GM12878 (cell line): ENCODE data around the gene ZNF443. TPM values are rescaled to one million over a fixed set of nuclear protein-coding genes. Genes with fewer than 3 reads are reported as not detected.

ENCODE experiments used
- BHLHE40 ChIP-seq, 2 experiments: fragments of 450-650 bp in 1 of 2; IDR thresholded peaks; 2 replicates each; pipeline ENCODE4 v1.6.1; 2011 to 2017; ENCODE audit warnings: low read depth in 2 of 2, borderline replicate concordance in 1 of 2, improper control_type of control experiment in 1 of 2, low read length in 1 of 2, mild to moderate bottlenecking in 1 of 2
- EGR1 ChIP-seq, 2 experiments: IDR thresholded peaks; 1 replicate in 1 of 2; 2 replicates in 1 of 2; pipeline ENCODE4 v1.6.1; 2011 to 2012; ENCODE audit warnings: low read depth in 2 of 2, low read length in 2 of 2, borderline replicate concordance in 1 of 2, mild to moderate bottlenecking in 1 of 2, moderate library complexity in 1 of 2
- ETV6 ChIP-seq, 2 experiments: fragments of 450-650 bp in 1 of 2; IDR thresholded peaks in 1 of 2; conservative IDR thresholded peaks in 1 of 2; 2 replicates each; pipeline ENCODE4 v1.6.1; 2014; ENCODE audit warnings: antibody characterized with exemption in 1 of 2, borderline replicate concordance in 1 of 2, low read depth in 1 of 2, mild to moderate bottlenecking in 1 of 2, moderate library complexity in 1 of 2
- GATAD2B ChIP-seq: fragments of 450-650 bp; conservative IDR thresholded peaks from 2 replicates; pipeline ENCODE4 v1.6.1; 2017; ENCODE audit warnings: low read depth, mild to moderate bottlenecking, moderate library complexity
- HDAC6 ChIP-seq: fragments of 200-600 bp; sonication (generic); IDR thresholded peaks from one replicate; pipeline ENCODE4 v1.8.0; 2017; ENCODE audit warnings: antibody characterized with exemption; ENCODE audit not compliant: unreplicated experiment
- IRF4 ChIP-seq: IDR thresholded peaks from 2 replicates; pipeline ENCODE4 v1.6.1; 2011; ENCODE audit warnings: low read depth, low read length
- JUND ChIP-seq: IDR thresholded peaks from 2 replicates; pipeline ENCODE4 v1.6.1; 2012; ENCODE audit warnings: low read depth, mild to moderate bottlenecking, low read length, improper control_type of control experiment, moderate library complexity
- KDM1A ChIP-seq: fragments of 200-600 bp; sonication (generic); IDR thresholded peaks from 2 replicates; pipeline ENCODE4 v1.6.1; 2016; ENCODE audit warnings: borderline replicate concordance
- NR2F1 ChIP-seq: fragments of 450-650 bp; conservative IDR thresholded peaks from 2 replicates; pipeline ENCODE4 v1.6.1; 2017; ENCODE audit warnings: mild to moderate bottlenecking
- POLR2AphosphoS5 ChIP-seq: IDR thresholded peaks from 2 replicates; pipeline ENCODE4 v1.6.1; 2011; ENCODE audit warnings: mild to moderate bottlenecking, low read length, inconsistent platforms
- RCOR1 ChIP-seq: conservative IDR thresholded peaks from 2 replicates; pipeline ENCODE4 v1.6.1; 2012; ENCODE audit warnings: low read depth, low read length, improper control_type of control experiment
- SIX5 ChIP-seq: IDR thresholded peaks from 2 replicates; pipeline ENCODE4 v1.6.1; 2011; ENCODE audit warnings: mild to moderate bottlenecking, low read depth, low read length, moderate library complexity; ENCODE audit not compliant: severe bottlenecking
- SP1 ChIP-seq: IDR thresholded peaks from one replicate; pipeline ENCODE4 v1.6.1; 2011; ENCODE audit warnings: low read depth, low read length
- SPI1 ChIP-seq: IDR thresholded peaks from 2 replicates; pipeline ENCODE4 v1.6.1; 2011; ENCODE audit warnings: low read depth, mild to moderate bottlenecking, low read length, moderate library complexity, borderline replicate concordance; ENCODE audit not compliant: insufficient read depth
- SREBF1 ChIP-seq: IDR thresholded peaks from 2 replicates; pipeline ENCODE4 v1.6.1; 2012; ENCODE audit warnings: mild to moderate bottlenecking, low read length
- SUPT20H ChIP-seq: IDR thresholded peaks from 2 replicates; pipeline ENCODE4 v1.6.1; 2011; ENCODE audit warnings: low read depth, mild to moderate bottlenecking, low read length, moderate library complexity, borderline replicate concordance; ENCODE audit not compliant: control insufficient read depth
- ZBTB40 ChIP-seq: fragments of 450-650 bp; IDR thresholded peaks from 2 replicates; pipeline ENCODE4 v1.6.1; 2016; ENCODE audit warnings: mild to moderate bottlenecking, moderate library complexity, borderline replicate concordance
- ZNF217 ChIP-seq: fragments of 450-650 bp; IDR thresholded peaks from 2 replicates; pipeline ENCODE4 v1.6.1; 2017; ENCODE audit warnings: antibody characterized with exemption, mild to moderate bottlenecking
- ZSCAN29 ChIP-seq: fragments of 450-650 bp; IDR thresholded peaks from 2 replicates; pipeline ENCODE4 v1.6.1; 2017; ENCODE audit warnings: mild to moderate bottlenecking, moderate library complexity
- ZZZ3 ChIP-seq: IDR thresholded peaks from 2 replicates; pipeline ENCODE4 v1.6.1; 2011; ENCODE audit warnings: low read depth; ENCODE audit not compliant: control insufficient read depth, insufficient read length
- polyA plus RNA-seq, 11 experiments: library from polyadenylated mRNA; depleted of rRNA in 4 of 11; unstranded in 6 of 11; stranded (reverse) in 5 of 11; fragments of >200 nt; fragmentation: Nextera tagmentation in 4 of 11; fragmentation: Illumina TruSeq in 1 of 11; extraction: Ambion mirVana in 4 of 11; extraction: Trizol in 1 of 11; gene quantifications; 1 replicate in 1 of 11; 2 replicates in 10 of 11; pipeline versions ENCODE4 v1.2.1 to v1.2.3, GENCODE V29; 2011 to 2016; ENCODE audit warnings: inconsistent platforms in 2 of 11, missing spikeins in 2 of 11, low read depth in 1 of 11
- total RNA-seq, 4 experiments: library from RNA; depleted of rRNA in 3 of 4; stranded (reverse); fragments of >200 nt in 3 of 4; fragmentation: Illumina TruSeq in 1 of 4; extraction: Trizol in 1 of 4; gene quantifications; 2 replicates each; pipeline versions ENCODE4 v1.2.1 to v1.2.3, GENCODE V29; 2013 to 2021
- TF ChIP-seq, protein P1 (sequence below): fragments of 450-650 bp; IDR thresholded peaks from 2 replicates; pipeline ENCODE4 v1.6.1; 2018; ENCODE audit warnings: mild to moderate bottlenecking, low read depth, moderate library complexity; ENCODE audit not compliant: partially characterized antibody
- TF ChIP-seq, protein P2 (sequence below): fragments of 450-650 bp; IDR thresholded peaks from 2 replicates; pipeline ENCODE4 v1.6.1; 2017; ENCODE audit warnings: borderline replicate concordance

Gene ZNF443
- total and polyA plus RNA-seq, 10 of the 15 experiments (the other 5 are each of a cell fraction or from before 2014, with no cell fraction given), result 2.1 to 9.1 (median 3.9) TPM

- TF ChIP-seq SPI1 (peak; percentile 34; the same call in 1 of the 2 replicates), ETV6 (conservative IDR thresholded peaks at IDR 0.05 in 1 of 2, IDR thresholded peaks at IDR 0.05 in 1 of 2; ENCODE audit: borderline replicate concordance in 1 of 2, low read depth in 1 of 2) (no peak), RCOR1 (no peak), BHLHE40 (IDR thresholded peaks at IDR 0.05; ENCODE audit: borderline replicate concordance in 1 of 2, low read depth in 2 of 2, low read length in 1 of 2) (no peak; a peak in 1 of 4 replicates), SP1 (peak; percentile 92), SIX5 (no peak), ZNF217 (no peak), KDM1A (no peak), JUND (no peak), POLR2AphosphoS5 (0 out of 2 replicates have a peak, but pooled peaks have one; percentile 22), GATAD2B (no peak), EGR1 (IDR thresholded peaks at IDR 0.05; ENCODE audit: borderline replicate concordance in 1 of 2, low read depth in 2 of 2, low read length in 2 of 2) (no peak), ZZZ3 (no peak), HDAC6 (no peak), NR2F1 (no peak), ZSCAN29 (no peak), SREBF1 (no peak), ZBTB40 (peak; percentile 47; the same call in 1 of the 2 replicates), SUPT20H (no peak), IRF4 (no peak)
- TF ChIP-seq, protein P1, sequence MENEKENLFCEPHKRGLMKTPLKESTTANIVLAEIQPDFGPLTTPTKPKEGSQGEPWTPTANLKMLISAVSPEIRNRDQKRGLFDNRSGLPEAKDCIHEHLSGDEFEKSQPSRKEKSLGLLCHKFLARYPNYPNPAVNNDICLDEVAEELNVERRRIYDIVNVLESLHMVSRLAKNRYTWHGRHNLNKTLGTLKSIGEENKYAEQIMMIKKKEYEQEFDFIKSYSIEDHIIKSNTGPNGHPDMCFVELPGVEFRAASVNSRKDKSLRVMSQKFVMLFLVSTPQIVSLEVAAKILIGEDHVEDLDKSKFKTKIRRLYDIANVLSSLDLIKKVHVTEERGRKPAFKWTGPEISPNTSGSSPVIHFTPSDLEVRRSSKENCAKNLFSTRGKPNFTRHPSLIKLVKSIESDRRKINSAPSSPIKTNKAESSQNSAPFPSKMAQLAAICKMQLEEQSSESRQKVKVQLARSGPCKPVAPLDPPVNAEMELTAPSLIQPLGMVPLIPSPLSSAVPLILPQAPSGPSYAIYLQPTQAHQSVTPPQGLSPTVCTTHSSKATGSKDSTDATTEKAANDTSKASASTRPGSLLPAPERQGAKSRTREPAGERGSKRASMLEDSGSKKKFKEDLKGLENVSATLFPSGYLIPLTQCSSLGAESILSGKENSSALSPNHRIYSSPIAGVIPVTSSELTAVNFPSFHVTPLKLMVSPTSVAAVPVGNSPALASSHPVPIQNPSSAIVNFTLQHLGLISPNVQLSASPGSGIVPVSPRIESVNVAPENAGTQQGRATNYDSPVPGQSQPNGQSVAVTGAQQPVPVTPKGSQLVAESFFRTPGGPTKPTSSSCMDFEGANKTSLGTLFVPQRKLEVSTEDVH, result no peak
- TF ChIP-seq, protein P2, sequence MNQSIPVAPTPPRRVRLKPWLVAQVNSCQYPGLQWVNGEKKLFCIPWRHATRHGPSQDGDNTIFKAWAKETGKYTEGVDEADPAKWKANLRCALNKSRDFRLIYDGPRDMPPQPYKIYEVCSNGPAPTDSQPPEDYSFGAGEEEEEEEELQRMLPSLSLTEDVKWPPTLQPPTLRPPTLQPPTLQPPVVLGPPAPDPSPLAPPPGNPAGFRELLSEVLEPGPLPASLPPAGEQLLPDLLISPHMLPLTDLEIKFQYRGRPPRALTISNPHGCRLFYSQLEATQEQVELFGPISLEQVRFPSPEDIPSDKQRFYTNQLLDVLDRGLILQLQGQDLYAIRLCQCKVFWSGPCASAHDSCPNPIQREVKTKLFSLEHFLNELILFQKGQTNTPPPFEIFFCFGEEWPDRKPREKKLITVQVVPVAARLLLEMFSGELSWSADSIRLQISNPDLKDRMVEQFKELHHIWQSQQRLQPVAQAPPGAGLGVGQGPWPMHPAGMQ, result no peak
These were observed at the start of gene ZNF443 (continued) for GRCh38 chr19:12440541-12441316.
